Tracheal epithelial cell (primary cell): ENCODE data around the gene GPR65. TPM values are rescaled to one million over a fixed set of nuclear protein-coding genes. Genes with fewer than 3 reads are reported as not detected.

Experiments
- total RNA-seq: library from RNA; depleted of rRNA; stranded (reverse); fragments of >200 nt; gene quantifications from 2 replicates; pipeline ENCODE4 v1.2.1, GENCODE V29; 2014

Gene GPR65
- total RNA-seq: not detected in 2 replicates

GRCh38 chr14:88005050-88005481 lies at the start of gene GPR65:
Gene GPR65, plus strand, starts transcription at chr14:88005135. Its CDS starts 5,713 bp downstream, at chr14:88010848.

GRCh38 chr14:87992718-87993628 lies 12.0 kb upstream of the GPR65 start, which contains the start of gene GALC:
Gene GALC, minus strand, starts transcription at chr14:87993182. Its CDS starts 18 bp downstream, at chr14:87993164.

Other genes starting within 250 kb of the GPR65 start
- gene GALC, start 12.0 kb upstream of the GPR65 start, total RNA-seq: 10.6 and 12.1 TPM in 2 replicates